Parathyroid adenoma (tissue), 2 donors: ENCODE data around the gene PELO.
A peak's percentile ranks its signal among the peaks of the same experiment; 100 is the strongest.

Experiments
- H2AFZ ChIP-seq: fragments of 300-600 bp; sonication (generic); one replicate; pipeline ENCODE4 v1.7.0; 2017; ENCODE audit warnings: antibody characterized with exemption, mild to moderate bottlenecking
- H3K27ac ChIP-seq: fragments of 300-600 bp; sonication (generic); one replicate; pipeline ENCODE4 v1.7.0; 2017
- H3K27me3 ChIP-seq: fragments of 300-600 bp; sonication (generic); one replicate; pipeline ENCODE4 v1.7.0; 2017; ENCODE audit warnings: low read length; ENCODE audit not compliant: control insufficient read depth, insufficient read depth
- H3K36me3 ChIP-seq: fragments of 300-600 bp; sonication (generic); one replicate; pipeline ENCODE4 v1.7.0; 2017; ENCODE audit warnings: low read length; ENCODE audit not compliant: control insufficient read depth, insufficient read depth
- H3K4me1 ChIP-seq: fragments of 300-600 bp; sonication (generic); one replicate; pipeline ENCODE4 v1.7.0; 2017; ENCODE audit warnings: control low read depth
- H3K4me2 ChIP-seq: fragments of 300-600 bp; sonication (generic); one replicate; pipeline ENCODE4 v1.7.0; 2017; ENCODE audit warnings: low read length
- H3K4me3 ChIP-seq: fragments of 300-600 bp; sonication (generic); one replicate; pipeline ENCODE4 v1.7.0; 2017; ENCODE audit warnings: low read depth, low read length
- H3K79me2 ChIP-seq: fragments of 300-600 bp; sonication (generic); one replicate; pipeline ENCODE4 v1.7.0; 2017; ENCODE audit warnings: control low read depth
- H3K9ac ChIP-seq: fragments of 300-600 bp; sonication (generic); one replicate; pipeline ENCODE4 v1.7.0; 2017; ENCODE audit warnings: mild to moderate bottlenecking
- H3K9me3 ChIP-seq: fragments of 300-600 bp; sonication (generic); one replicate; pipeline ENCODE4 v1.7.0; 2017; ENCODE audit warnings: low read length; ENCODE audit not compliant: control insufficient read depth
- TF ChIP-seq, protein P1 (sequence below): fragments of 300-600 bp; sonication (generic); IDR thresholded peaks from one replicate; pipeline ENCODE4 v1.7.0; 2017; ENCODE audit warnings: antibody characterized with exemption, mild to moderate bottlenecking
- donor health status: primary hyperparathyroidism.

PELO gene, protein sequence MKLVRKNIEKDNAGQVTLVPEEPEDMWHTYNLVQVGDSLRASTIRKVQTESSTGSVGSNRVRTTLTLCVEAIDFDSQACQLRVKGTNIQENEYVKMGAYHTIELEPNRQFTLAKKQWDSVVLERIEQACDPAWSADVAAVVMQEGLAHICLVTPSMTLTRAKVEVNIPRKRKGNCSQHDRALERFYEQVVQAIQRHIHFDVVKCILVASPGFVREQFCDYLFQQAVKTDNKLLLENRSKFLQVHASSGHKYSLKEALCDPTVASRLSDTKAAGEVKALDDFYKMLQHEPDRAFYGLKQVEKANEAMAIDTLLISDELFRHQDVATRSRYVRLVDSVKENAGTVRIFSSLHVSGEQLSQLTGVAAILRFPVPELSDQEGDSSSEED

DNA sequence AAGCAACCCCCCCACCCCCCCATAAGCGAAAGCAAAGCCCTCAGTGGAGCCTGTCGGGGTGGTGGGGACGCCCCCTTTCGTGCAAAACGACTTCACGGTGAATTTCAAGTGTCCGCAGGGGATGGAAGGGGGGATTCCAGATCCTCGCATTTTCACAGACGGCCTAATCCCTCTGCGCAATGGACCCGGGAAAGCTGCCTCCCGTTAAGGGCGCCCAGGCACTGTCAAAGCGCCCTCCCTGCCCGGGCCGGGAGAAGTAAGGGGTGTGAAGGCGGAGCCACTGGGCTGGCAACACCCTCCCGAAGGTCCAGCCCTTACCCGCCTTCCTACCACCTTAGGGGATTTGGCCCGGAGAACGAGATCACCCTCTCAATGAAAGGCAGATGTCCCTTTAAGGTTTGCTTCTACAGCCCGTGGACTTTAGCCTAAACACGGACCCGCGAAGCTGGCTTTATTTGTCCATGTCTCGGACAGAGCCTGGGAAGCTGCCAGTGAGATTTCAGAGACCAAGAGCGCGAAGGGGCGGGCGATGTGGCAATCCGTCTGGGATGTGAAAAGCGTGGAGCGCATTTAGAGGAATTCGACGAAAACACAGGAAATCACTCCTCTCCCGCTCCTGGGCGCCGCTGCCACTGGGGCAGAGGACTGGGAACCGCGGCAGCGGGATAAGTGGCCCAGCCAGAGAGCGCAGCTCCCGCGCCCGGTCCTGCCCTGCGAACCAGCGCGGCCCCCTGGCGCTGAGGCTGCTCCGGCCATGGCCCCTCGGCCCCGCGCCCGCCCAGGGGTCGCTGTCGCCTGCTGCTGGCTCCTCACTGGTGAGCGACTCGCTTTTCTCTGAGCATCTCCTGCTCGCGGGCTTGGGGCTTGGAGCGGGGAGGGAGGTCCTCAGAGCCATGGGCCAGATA lies at the start of gene PELO, which contains the start of gene ITGA1:
Gene PELO (plus strand): TSS at position 317 of the 905 bp plus-strand sequence. CDS start 12,479 bp downstream, outside the sequence.
Gene ITGA1 (plus strand): TSS at position 317 of the 905 bp plus-strand sequence. CDS start 438 bp downstream, at position 755.
- peak within 1 kb of the TSS; percentile 59 for H3K9ac ChIP-seq
- H3K36me3 ChIP-seq = no peaks in the 10 kb centered on the region
- H3K4me3 ChIP-seq = peak within 1 kb of the TSS; percentile 59
- H3K4me1 ChIP-seq = peaks cover 9% of the 10 kb centered on the region
- peak within 1 kb of the TSS; percentile 48 for H3K4me2 ChIP-seq
- H3K27ac ChIP-seq = peak within 1 kb of the TSS; percentile 90
- H2AFZ ChIP-seq = peak within 1 kb of the TSS; percentile 86
- no peaks in the 10 kb centered on the region for H3K27me3 ChIP-seq
- H3K9me3 ChIP-seq = no peaks in the 10 kb centered on the region
- H3K79me2 ChIP-seq = peaks cover 30% of the 10 kb centered on the region
- TF ChIP-seq, protein P1, sequence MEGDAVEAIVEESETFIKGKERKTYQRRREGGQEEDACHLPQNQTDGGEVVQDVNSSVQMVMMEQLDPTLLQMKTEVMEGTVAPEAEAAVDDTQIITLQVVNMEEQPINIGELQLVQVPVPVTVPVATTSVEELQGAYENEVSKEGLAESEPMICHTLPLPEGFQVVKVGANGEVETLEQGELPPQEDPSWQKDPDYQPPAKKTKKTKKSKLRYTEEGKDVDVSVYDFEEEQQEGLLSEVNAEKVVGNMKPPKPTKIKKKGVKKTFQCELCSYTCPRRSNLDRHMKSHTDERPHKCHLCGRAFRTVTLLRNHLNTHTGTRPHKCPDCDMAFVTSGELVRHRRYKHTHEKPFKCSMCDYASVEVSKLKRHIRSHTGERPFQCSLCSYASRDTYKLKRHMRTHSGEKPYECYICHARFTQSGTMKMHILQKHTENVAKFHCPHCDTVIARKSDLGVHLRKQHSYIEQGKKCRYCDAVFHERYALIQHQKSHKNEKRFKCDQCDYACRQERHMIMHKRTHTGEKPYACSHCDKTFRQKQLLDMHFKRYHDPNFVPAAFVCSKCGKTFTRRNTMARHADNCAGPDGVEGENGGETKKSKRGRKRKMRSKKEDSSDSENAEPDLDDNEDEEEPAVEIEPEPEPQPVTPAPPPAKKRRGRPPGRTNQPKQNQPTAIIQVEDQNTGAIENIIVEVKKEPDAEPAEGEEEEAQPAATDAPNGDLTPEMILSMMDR = peak; percentile 72

DNA sequence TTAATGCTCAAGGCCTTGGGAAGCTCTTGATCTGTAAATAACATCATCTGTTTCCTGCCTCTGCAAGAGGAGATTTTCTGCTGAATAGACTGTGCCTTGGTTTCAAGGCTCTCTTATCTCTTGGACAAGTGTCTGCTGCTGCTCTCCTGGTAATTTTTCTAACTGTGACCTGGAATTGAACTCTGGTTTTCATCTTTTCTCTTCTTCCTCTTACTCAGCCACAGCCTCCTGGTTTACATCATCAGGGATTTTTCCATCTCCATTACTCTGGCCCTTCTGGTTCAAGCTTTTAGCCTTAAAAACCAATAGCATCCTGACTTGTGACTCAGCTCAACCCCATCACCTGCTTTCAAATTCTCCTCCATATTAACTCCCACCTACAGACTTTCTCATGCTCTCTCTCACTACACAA lies 49.6 kb upstream of the PELO start:
- peak overlapping the region; percentile 68 for H2AFZ ChIP-seq
- H3K79me2 ChIP-seq = no peaks in the 10 kb centered on the region
- H3K36me3 ChIP-seq = no peaks in the 10 kb centered on the region
- no peaks in the 10 kb centered on the region for H3K27me3 ChIP-seq
- H3K9ac ChIP-seq = no peak overlapping the region
- no peaks in the 10 kb centered on the region for H3K9me3 ChIP-seq
- H3K4me3 ChIP-seq = no peak overlapping the region
- H3K4me1 ChIP-seq = peaks cover 18% of the 10 kb centered on the region
- H3K4me2 ChIP-seq = no peak overlapping the region
- H3K27ac ChIP-seq = peak overlapping the region; percentile 64
- TF ChIP-seq, protein P1 = no peak

DNA sequence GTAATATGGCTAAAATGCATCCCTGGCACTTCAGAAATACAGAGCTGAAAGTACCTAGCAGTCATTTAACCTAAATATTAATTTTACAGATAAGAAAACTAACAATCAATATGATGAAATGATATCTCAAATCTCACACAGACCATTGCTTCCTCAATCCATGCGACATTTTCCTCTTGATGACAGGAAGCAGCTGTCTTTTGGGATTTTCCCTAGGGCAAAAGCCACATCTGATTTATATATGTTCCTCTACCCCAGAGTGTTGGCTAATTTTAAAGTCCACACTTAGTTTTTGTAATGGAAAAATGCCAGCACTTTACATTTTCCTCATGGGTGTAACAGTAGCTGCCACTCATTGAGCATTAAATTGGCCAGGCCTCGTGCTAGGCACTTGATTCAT lies 47.7 kb upstream of the PELO start:
- no peaks in the 10 kb centered on the region for H3K36me3 ChIP-seq
- TF ChIP-seq, protein P1 = no peak
- no peak overlapping the region for H3K4me3 ChIP-seq
- H2AFZ ChIP-seq = no peak overlapping the region
- peaks cover 13% of the 10 kb centered on the region for H3K4me1 ChIP-seq
- no peaks in the 10 kb centered on the region for H3K79me2 ChIP-seq
- no peak overlapping the region for H3K27ac ChIP-seq
- no peaks in the 10 kb centered on the region for H3K27me3 ChIP-seq
- H3K9me3 ChIP-seq = no peaks in the 10 kb centered on the region
- H3K9ac ChIP-seq = no peak overlapping the region
- H3K4me2 ChIP-seq = no peak overlapping the region

DNA sequence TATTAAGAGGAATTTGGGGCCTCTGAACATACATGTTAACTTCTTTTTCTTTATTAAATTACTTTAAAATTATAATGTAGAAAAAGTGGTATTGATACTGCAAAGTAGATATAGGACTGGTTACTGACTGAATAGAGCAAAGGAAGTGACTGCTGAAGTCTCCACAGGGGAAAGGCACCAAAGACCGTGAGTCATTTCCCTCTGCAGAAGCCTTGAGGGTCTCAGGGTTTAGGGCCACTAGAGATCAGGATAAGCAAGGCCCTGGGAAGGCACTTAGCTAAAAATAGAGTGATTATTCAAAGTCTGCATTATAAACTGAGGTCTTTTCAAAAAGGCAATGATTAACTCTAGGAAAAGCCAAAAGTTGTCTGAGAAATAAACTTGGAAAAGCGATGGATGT lies 44.7 kb upstream of the PELO start:
- TF ChIP-seq, protein P1 = no peak
- Histone ChIP-seq H3K4me3 (no peak overlapping the region), H3K4me2 (no peak overlapping the region), H2AFZ (no peak overlapping the region), H3K9ac (no peak overlapping the region), H3K36me3 (no peaks in the 10 kb centered on the region), H3K4me1 (peaks cover 10% of the 10 kb centered on the region), H3K27ac (no peak overlapping the region), H3K27me3 (no peaks in the 10 kb centered on the region), H3K9me3 (no peaks in the 10 kb centered on the region), H3K79me2 (no peaks in the 10 kb centered on the region)
